ENCODE measurements around the gene IP6K3.

GRCh38 chr6:33769248-33769821, 22.6 kb upstream of the IP6K3 start:
- TF ChIP-seq CTCF (IDR thresholded peaks at IDR 0.05) (no peak), EZH2 (IDR thresholded peaks at IDR 0.05; ENCODE audit: borderline replicate concordance, insufficient read depth, low read depth, low read length, poor library complexity, severe bottlenecking) (no peak)
